ENCODE measurements around the gene TUBGCP2.

Gene TUBGCP2

DNA sequence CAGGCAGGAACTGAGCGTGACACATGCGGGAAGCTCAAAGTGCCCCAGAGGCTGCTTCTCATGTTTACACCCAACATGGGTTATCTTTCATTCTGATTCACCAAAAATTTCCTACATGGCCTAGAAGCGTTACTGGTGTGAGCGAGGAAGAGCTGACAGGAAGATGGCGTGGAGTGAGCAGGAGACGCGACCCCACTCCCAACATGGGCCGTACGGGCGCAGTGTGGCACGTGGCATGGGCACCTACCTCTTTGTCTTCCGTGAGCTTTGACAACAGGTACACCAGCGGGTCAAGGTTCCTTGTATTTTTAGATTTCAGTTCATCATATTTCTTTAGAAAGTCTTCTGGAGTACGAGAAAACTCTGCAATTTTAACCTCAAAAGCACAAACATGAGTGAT is 8.9 kb downstream of the TUBGCP2 start:
- DNase-seq = no peak

DNA sequence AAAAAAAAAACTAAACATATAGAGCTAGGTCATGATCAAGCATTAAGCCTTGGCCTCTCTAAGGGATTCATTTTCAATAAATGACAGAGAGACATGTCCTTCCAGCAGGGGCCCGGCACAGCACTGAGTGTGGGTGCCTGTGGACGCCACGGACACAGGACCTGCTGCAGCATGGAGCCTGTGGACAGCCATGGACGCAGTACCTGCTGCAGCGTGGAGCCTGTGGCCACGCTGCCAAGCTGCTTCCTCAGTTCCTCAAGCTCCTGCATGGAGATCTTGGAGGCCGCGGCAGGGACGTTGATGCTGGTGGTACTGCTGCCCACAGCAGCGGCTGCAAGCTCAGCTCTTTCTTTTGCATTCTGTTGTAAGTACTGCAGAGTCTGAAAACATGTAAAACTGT is 9.4 kb downstream of the TUBGCP2 start:
- DNase-seq = no peak

DNA sequence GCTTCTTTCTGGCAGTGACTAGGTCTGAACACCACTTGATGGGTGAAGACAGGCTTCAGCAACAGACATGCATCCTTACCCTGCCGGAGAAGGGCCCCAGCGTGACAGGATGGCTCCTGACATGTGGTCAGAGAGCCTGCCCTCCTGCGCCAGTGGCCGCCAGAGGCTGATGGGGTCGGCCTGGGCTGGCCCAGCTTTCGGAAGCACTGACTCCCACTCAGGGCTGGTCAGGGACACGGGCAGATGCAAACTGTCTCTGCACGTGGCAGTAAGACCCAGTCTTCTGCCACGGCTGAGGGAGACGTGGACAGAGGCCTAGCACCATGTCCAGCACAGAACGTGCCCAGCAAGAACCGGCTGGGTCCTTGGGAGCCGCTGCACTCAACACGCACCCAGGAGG is 10.2 kb downstream of the TUBGCP2 start:
- DNase-seq = no peak

DNA sequence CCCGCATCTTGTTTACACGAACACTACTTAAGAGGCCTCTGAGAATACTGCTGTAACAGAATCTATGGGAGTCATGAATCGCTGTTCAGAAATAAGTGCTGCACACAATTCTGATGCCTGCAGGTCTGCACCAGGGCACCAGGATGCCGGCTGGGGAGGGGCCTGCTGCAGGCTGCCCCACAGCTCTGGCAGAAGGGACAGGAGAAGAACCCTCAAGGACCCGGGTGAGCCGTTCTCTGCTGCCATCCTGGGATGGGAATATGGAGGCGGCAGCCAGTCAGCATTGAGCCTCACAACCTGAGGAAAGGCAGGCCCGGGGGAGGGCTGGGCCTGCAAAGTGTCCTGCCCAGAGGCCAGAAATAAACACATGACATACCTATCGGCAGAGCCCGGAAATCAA is 11.2 kb downstream of the TUBGCP2 start:
- no peak for DNase-seq

DNA sequence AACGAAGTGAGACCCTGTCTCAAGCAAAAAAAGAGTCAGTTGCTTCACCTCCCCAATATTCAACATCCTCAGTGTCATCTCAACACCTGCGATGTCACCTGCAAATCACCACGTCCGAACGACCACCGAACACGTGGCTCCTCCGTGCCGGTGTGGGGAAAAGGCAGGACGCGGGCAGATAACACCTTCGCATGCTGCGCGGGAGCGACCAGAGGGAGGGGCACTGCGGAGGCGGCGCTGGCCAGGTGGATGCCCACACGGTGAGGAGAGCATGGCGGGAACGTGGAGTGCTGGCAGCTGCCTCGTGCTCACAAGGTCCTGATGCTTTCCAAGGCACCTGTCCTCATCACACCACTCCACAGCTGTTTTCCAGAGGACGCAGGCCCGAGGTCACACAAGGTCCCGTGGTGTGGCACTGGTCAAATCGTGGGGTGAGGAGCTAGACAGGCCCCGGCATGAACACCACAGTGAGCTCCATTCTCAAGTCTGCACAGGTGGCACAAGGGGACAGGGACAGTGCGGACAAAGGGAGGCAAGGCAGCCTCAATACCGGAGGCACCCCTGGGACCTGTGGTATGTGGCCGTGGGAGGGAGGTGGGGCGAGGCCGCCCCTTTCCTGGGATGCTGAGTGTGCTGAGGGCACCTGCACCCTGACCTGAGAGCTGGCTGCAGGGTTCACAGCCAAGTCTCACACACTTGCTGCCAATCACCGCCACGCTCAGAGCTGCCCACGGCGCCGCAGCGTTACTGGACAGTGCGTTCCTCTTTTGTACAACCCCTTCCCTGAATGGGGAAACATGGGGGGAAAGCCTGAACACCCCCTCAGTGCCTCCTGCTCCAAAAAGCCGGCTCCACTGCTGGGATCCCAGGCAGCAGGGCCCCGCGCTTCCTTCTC is 13.0 kb downstream of the TUBGCP2 start:
- DNase-seq = no peak

DNA sequence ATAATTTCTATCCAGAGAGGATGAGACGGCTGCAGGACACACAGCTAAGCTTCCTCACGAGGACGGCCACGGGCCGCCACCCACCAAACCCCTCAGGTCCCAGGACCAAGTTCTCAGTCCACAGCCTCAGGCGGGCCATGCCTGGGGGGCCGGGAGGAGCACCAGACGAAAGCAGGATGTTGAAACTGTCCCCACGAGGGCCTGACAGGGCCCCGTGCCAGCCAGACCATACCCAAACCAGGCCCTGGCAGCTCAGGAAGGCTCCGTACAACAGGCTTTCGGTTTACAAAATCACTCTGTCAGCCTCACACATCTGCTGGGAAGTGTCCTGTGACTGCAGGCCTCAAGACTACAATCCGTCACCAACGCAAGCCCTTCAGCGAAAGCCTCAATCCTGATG is 14.5 kb downstream of the TUBGCP2 start:
- DNase-seq = no peak

DNA sequence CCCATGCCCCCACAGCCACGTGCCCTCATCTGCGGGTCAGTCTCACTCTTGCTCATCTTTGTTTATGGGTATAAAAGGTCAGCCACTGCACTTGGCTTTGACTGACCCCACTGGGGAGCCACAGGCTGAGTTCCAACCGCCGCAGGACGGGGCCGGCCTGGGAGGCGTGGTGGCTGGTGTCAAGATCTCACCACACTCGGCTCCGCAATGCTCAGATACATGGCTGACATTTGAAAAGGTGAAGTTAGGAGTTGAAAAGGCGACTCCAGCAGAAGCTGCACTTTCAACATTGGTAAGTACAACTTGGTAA is 14.9 kb downstream of the TUBGCP2 start:
- DNase-seq = no peak

DNA sequence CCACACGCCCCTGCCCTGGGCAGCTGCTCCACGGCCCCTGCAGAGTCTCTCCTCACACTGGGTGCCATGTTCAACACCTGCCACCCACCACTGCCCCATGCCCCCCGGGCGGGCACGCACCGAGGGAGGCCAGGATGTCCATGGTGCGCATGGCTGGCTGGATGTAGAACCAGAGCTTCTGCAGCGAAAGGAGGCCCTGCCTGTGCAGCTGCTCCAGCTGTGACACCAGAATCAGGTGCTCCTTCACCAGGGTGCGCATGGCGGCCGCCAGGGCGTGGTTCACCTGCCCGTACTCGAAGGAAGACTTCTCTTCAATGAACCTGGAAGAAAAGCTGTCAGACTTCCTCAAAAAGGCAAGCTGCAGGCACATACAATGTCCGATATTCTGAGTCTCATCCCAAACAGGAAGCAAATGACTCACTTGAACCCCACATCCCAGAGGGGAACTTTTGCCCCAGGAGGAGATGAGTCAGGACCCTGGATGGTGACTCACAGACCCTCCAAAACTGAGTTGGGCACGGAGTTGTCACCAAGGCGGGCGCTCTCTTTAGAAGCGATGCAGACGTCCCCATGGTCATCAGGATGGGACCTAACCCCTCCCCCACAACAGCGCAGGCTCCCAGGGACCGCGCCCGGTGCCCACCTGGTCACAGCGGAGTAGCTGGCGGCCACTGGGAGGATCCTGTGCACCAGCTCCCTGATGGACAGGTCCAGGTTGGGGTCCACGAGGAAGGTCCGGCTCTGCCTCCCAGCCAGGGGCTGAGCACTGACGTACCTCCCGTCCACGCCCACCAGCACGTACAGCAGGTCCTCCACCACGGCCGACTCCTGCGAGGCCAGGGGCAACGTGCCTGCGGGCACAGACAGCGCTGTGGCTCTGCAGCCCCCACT is 15.5 kb downstream of the TUBGCP2 start:
- no peak for DNase-seq

DNA sequence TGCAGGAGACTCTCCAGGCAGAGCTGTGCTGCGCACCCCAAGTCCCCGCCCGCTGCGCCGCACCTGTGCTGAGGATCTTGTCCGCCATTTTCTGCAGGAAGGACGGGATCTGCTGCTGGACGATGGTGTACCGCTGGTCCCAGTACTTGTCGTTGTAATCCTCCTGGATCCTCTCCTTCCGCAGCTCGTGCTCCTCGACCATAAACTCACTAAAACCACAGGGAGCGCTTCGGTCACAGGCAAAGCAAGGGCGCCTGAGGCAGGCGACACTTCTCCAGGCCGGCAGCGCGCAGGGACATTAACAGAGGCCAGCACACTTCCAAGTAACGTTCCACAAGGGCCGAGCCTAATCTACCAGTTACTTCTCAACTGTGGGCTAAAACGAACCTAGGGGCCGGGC is 18.9 kb downstream of the TUBGCP2 start:
- DNase-seq = no peak

DNA sequence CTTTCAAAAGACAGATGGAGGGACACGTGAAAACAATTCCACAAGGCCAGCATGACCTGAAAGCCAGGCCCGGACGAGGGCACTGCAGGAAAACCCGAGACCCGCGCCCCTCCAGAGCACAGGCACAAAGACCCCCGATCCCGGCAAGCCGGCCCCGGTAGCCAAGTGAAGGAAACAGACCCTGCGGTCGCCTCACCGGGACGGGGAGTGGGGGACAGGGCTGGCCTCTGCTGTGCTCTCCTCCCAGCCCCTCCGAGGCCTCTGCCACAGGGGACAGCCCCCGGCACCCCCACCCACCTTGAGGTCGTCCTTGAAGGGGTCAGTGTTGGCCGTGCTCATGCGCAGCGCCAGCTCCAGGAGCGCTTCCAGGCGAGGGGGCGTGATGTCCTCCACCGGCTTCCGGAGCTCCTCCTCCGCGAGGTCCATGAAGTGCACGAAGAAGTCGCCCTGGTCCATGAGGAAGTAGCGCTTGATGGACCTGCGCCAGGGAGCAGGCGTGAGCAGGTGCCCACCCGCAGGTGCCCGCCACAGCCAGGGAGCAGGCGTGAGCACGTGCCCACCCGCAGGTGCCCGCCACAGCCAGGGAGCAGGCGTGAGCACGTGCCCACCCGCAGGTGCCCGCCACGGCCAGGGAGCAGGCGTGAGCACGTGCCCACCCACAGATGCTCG is 20.7 kb downstream of the TUBGCP2 start:
- no peak for DNase-seq

DNA sequence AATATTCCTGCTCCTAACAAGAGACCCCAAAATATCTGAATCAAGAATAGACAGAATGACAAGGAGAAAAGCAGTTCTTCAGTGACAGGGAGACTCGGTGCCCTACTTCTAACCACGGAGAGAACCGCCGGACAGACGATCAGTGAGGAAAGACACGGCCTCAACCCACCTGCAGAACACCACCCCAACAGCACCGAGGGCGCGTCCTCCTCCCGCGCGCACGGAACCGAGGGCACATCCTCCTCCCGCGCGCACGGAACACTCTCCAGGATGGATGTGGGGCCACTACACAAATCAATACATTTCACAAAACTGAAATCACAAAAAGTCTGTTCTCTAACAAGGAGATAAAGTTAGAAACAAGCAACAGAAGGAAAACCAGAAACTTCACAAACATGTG is 22.3 kb downstream of the TUBGCP2 start:
- DNase-seq = no peak

DNA sequence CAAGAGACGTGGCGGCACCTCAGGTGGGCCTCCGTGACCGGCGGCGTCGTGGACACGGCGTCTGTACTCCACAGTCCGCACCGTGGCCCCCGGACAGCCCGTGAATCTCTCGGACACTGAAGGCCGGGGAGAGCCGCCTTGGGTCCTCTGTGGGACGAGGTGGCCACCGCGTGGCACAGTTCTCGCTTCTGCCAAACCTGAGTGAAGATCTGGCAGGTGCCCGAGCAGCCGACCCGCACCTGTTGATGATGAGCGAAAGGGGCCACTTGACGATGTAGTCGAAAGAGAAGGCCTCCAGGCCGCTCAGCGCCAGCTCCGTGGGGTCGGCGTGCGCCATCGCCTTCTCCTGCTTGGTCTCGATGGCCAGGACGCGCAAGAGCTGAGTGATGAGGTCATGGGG is 23.5 kb downstream of the TUBGCP2 start:
- DNase-seq = no peak

DNA sequence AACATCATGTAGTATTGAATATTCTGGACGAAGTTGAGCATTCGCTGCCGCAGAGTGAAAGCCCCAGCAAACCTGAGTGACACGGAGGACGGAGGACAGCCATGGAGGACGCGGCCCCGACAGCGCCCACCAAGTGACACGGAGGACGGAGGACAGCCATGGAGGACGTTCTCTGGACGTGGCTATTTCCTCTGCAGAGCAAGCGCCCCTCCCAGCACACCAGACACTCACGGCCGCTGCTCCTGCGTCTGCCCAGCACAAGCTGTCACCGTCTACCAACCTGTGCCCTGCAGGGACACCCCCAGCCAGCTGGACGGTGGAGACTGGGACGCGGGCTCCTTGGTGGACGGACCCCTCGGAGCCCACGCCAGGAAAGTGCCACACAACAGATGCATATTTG is 24.7 kb downstream of the TUBGCP2 start:
- DNase-seq = no peak

DNA sequence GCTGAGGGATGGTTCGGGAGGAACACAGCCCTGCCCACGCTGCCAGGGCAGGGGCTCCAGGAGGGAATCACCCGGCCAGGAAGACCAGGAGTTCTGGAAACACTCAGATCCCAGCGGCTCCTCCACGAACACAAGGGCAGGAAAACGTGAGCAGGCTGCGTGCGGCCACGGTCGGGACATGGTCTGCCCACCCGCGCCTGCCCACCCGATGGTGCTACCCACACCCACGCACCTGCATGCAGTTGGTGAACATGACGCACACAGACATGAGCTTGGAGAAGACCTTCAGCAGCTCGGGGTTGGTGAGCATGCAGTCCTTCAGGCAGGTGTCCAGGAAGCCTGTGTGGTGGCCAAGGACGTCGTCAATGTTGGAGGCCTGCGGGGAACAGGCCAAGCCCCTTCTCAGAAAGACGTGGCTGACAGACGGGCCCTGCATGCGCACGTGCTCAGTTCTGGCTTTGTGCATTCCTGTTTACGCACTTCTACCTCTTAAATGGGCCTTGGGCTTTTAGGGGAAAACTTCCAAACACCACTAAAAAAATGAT is 25.8 kb downstream of the TUBGCP2 start:
- DNase-seq = no peak

DNA sequence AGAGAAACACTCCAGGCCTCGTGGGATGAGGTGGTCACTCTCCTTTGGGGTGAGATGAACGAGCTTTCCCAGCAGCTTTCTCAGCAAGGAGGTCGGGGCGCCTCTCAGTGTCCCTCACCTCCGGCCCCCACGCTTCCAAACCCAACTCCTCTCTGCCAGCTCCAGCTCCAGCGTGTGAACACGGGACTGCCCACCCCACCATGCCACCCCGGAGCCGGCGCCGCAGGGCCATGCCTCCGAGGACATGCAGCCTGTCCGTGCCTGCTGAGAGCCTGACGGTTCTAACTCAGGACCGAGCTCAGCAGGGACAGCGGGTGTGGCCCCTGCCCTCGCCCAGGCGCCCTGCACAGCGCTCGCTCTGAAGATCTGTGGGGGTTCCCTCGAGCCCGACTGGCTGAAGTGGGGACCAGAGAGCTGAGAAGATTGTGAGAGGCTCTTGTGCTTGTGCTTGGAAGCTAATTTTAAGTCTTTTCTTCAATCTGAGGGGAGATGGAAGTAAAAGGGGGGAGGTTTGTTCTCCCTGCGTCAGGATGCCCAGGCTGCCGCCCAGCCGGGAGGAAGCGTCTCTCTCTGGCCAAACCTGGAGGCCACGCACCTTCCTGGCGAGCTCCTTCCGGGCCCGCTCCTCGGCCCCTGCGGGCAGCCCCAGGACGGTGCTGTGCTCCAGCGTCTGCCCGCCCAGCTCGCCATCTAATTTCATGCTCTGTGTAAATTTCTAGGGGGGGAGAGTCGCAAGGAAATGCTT is 26.9 kb downstream of the TUBGCP2 start:
- no peak for DNase-seq

DNA sequence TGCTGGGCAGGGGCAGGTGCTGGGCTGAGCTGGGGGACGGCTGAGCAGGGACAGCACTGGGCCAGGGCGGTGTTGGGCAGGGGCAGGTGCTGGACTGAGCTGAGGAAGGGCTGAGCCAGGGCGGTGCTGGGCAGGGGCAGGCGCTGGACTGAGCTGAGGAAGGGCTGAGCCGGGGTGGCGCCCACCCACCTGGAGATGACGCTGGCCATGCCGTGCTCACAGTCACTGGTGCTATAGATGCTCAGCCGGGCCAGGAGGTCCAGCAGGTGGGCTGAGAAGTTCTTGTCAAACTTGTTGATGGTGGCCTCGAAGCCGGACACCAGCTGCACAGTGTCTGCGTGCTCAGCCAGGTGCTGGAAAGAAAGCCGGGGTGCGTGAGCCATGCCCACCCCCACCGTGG is 27.6 kb downstream of the TUBGCP2 start:
- no peak for DNase-seq

DNA sequence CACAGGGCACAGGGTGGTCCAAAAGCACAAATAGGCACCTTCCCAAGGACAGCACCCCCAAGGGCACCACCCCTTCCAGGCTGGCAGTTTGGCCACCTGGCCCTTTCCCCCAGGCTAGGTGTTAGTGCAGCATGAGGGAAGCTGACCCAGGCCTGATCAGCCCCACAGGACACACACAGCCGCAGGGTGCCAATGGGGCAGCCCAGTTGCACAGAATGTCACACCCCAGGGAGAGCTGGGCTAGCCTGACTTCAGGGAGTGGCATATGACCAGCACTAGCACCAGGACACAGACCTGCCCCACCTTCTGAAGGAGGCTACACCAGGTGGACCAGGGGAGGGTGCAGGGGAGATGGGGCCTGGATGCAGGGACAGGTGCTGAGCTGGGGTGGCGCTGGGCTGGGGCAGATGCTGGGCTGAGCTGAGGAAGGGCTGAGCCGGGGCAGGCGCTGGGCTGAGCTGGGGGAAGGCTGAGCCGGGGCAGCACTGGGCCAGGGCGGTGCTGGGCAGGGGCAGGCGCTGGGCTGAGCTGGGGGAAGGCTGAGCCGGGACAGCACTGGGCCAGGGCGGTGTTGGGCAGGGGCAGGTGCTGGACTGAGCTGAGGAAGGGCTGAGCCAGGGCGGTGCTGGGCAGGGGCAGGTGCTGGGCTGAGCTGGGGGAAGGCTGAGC is 28.1 kb downstream of the TUBGCP2 start:
- DNase-seq = no peak

DNA sequence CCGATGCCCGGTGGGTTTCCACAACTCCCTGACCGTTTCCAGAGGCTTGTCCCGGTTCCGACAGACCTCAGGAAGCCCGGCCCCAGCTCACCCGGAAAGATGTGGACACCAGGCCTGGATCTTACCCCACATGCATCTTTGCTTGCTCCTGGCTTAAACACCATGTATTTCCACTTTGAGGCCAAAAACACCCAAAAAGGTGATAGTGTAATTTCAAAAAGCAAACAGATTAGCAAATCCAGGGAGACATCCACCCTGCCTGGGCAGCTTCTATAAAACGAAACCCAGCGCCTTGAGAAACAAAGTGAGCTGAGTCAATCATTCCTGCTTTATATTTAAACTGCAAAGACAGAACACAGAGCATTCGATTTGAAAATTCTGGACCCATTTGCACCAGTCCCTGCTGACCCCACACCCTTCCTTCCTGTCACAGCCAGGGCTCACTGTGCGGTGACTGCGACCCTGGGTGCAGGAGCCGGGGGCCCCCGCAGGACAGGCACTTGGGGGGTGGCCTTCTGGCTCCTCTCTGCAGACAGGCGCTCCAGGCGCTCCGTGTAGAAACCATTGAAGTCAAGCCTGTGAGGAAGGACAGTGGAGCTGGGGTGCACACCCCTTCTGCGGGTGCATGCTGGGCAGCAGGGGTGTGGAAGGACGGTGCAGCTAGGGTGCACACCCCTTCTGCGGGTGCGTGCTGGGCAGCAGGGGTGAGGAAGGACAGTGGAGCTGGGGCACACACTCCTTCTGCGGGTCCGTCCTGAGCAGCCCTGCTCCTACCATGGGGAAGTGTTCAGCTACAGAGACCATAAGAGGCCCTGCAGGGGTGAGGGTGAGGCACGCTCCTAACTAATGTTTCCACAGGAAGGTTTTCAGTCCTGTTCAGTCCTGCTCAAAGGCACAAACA is 29.1 kb downstream of the TUBGCP2 start:
- no peak for DNase-seq

DNA sequence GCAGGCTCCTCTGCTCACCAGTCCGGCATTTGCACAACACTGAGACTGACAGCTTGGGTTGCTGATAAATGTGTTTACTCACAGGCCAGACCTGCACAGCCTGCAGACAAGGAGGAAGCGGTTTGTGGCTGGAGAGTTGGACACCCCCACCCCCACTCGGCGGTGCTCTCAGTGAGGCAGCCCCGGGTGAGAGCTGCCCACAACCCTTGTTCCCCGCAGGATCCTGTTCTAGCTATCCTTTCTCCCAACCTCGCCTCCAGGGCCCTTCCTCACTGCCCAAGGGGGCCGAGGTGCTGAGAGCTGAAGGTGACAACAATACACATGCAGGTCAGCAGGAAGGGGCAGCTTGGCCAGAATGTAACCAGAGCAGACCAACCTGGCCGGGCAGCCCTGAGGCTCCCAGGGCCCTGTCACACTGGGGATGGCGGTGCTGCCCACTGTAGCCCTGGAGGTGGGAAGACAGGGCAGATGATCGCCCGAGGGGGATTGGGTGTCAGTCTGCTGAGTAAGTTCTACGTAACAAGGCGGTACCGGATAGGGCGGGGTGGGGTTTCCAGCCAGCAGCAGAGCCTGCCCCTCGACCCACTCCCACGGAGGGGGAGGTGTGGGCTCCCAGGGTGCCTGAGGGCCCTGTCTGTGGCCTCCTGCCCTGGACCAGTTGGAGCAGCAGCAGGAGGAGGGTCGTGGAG is 30.0 kb downstream of the TUBGCP2 start:
- DNase-seq = no peak

DNA sequence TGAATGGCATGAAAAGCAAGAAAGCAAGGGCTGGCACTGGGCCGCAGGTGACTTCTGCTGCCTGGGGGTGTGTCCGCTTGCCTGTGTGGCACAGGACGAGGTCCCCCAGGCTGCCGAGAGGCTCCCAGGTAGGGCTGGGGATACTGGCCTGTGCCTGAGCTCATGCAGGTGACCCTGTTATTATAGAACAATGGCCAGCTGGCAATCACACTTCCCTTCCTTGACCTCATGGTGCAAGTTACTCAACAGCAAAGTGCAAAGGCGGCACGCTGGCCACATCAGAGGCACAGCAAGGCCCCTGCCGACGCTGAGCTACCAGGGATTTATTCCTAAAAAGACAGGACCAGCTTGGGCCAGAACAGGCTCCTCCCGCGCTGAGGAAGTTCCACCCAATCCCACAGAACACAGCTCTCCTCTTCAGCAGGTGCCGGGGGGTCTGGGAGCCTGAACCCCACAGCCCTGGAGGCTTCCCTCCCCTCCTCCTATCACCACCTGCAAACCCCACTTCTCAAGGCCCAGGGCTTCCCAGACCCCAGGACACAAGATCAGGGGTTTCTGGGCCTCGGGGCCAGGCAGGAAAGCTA is 30.6 kb downstream of the TUBGCP2 start:
- no peak for DNase-seq
